Stimulated activated CD4-positive, alpha-beta T cell treated with anti-CD3 and anti-CD28 coated beads, Interleukin-4, amount 100 ng/mL, for 4 hours (primary cell): ENCODE data around the gene CLCNKB.
"Not testable (repeated sequence)": the region's sequence is repeated elsewhere in the genome, so short reads cannot be mapped to it uniquely, and the experiment has no call there.

Source experiments
- DNase-seq, 2 experiments: peaks; one replicate each; pipeline ENCODE4 v3.0.0-alpha.2; 2020

The CLCNKB gene

DNA sequence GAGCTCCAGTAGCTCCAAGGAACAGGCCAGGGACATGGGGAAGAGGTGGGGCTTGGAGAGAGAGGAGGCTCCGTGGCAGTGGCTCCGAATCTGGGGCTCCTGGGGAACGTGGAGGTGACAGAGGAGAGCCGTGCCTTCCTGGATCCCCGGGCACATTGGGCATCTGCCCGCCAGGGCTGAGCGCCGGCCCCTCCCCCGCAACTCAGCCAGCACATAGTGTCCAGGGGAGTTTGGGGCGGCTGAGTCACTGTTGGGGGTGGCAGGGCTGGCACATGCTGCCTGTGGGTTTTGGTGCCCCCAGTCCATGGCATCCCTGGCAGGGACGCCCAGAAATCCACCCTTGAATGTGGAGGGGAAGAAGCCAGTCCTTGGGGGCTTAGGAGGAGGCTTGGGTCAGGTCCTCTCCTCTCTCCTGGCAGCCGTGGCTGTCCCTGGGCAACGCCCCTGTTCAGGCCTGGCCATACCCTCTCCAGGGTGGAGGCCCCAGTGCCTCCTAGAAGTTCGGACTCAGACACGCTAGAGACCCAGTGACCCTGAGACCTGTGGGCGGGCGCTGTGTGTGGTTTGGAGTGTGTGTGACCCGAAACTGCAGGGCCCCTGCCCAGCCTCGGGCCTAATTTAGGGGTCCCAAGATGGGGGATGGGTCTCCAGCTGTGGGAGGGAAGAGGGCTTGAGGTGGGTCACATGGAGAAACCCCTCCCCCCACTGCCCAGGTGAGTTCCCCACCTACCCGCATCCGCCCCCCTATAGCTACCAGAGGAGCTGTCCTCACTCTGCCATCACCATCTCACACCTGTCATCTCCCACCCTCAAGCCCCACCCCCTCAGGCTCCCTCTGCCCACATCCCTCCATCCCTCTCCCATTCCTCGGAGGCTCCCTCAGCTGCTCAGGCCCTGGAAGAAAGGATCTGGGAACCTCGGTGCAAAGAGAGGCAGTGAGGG is 27.4 kb upstream of the CLCNKB start:
- no peak for DNase-seq

DNA sequence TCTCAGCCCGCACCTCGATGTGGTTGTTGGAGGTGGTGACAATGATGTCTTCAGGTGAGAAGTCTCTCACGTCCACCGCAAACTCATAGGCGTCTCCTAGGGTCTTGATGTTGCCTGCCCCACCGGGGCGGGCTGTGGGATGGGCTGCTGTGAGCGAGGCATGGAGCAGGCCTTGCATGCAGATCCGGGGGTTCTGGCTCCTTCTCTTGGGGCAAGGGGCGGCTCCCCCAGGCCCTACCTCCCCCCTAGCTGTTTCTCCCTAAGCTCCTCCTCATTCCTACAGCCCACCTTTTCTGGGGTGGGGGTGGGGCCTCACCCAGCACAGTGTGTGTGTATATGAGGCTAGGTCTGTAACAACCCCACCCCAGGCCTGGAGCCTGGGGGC is 26.5 kb upstream of the CLCNKB start:
- DNase-seq: no peak

DNA sequence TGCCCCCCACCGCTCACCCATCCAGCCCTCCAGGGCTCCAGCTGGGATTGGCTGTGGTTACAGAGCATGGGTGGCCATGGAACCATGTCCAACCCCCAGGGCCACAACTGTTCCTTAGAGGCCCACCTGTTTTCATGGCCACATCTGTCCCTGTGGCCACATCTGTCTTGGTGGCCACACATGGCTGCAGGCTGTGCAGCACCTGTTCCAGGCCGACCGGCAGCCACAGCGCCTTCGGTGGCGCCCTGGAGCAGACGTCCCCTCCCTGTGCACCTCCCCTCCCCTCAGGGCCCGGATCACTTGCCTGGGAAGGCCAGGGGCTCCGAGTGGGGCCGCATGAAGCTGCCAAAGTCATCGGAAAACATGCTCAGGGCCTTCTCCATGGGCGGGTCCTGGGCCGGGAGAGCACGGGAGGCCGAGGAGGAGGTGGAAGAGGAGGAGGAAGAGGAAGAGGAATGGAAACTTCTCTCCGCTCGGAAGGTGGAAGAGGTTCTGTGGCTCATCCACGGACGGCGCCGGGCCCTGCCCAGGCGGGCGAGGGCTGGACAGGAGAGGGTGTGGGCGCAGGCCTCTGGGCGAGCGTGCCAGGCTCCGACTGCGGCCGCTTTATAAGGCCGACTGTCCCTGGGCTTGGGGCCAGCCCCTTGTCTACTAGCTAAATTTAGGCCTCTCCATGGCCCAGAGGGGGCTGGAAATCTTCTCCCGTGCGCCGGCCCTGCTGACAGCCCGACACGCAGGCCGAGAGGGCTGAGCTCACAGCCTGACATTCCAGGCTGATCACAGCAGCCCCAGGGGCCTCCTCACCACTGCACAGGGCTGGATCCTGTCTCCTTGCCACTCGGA is 25.9 kb upstream of the CLCNKB start, which contains the start of gene HSPB7:
HSPB7 (minus strand) TSS at position 583 of the 843 bp plus-strand sequence; CDS start at position 503, 80 bp downstream.
- no peak for DNase-seq

- DNase-seq: no peak
Observed at GRCh38 chr1:16018308-16018707, 25.3 kb upstream of the CLCNKB start.

DNA sequence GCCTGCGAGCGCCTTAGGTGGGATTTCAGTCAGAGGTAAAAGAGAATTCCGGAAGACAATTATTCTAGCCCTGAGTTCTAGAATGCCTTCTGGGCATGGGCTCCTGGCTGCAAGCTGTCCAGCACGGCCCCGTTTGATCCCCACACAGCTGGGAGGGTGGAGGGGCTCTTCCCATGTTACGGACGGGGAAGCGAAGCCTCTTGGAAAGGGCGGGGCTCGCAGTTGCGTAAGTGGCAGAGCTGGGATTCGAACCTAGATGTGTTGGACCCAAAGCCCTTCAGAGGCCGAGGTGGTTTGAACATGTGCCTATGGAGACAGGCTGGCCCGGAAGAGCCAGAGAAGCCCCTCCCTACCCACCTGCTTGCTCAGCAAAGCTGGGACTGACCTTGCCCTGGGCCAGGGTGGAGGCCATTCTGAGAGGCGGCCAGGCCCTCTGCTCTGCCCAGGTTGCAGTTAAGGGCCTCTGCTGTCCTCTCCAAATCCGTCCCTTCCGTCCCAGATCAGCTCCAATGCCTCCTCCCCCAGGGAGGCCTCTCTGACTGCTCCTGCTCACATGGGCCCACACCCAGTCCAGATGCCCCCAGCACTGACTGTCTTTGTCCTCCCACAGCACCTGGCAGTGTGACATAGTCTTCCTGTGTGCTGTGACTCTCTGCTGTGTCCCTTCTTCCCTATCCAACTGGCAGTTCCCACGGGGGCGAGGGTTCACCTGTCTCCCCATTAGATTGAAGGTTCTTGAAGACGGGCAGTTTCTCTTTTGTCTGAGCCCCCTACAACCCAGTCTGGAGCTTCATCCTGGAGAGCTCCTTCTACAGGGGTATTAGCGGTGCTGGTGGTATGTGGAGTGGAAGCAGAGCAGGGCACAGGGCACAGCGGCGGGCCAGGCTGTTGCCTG is 24.6 kb upstream of the CLCNKB start:
- DNase-seq: no peak

DNA sequence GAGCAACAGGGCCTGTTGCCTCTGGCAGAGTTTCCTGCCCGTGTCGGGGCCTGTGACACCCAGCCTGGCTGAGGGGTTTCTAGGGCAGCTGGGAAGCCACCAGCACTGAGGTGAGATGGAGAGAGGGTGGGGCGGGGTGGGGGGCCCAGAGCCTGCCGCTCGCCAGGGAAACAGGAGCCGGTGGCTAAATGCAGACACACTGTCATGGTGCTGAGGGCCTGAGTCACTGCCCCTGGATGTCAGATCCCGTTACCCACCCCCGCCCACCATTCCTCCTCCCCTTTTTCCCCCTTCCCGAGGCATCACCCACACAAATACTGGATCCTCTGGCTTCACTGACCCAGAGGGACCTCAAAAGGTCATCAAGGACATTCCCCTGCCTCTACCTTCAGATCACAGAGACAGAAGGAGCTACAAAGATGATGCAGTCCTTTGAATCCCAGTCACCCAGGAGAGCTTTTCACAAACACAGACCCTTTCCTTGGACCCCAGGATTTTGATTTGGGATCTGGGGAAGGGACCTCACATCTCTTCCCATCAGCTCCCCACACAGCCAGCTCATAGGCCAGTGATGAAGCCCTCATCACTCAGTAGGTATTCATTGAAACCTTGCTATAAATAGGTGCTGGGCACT is 23.8 kb upstream of the CLCNKB start:
- DNase-seq: no peak

- DNase-seq: no peak
Observed at GRCh38 chr1:16020325-16020724, 23.3 kb upstream of the CLCNKB start.

DNA sequence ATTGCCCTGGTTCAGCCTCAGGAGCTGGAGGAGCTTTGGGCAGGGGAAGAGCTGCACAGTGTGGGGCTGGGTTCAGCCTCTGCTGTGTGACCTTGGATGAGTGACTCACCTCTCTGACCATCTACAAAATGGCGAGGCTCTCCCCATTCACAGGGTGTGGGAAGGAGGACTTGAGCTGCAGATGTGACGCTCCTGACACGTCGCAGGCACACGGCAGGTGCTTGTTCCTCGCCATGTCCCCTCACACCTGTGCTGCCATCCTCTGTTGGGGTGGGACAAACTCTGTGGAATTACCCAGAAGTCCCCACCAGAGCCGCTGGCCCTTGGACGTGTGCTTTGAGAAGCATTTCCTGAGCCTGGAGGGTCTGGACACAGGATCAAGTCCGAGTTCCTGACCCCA is 22.7 kb upstream of the CLCNKB start:
- not testable (repeated sequence) for DNase-seq

DNA sequence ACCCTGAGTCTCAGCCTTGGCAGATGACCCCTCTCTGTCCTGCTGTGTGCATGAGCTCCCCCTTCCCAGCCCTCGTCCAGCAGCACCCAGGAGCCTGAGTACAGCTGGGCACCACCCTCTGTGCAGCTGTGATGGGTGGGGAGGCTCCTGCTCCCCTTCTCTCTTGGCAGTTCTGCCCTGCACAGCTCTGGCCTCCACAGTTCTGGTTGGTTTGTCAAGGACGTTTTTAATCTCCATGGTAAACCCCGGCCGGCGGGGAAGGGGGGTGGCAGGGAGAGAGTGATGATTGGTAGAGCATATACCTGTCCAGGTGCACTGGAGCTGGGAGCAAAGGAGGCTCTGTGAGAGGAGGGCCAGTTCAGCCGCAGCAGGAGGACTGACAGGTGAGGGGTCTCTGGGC is 21.9 kb upstream of the CLCNKB start, which contains the start of gene CLCNKA:
CLCNKA (plus strand) TSS at position 356 of the 400 bp plus-strand sequence. CDS start 584 bp downstream, outside the sequence.
- DNase-seq: no peak

DNA sequence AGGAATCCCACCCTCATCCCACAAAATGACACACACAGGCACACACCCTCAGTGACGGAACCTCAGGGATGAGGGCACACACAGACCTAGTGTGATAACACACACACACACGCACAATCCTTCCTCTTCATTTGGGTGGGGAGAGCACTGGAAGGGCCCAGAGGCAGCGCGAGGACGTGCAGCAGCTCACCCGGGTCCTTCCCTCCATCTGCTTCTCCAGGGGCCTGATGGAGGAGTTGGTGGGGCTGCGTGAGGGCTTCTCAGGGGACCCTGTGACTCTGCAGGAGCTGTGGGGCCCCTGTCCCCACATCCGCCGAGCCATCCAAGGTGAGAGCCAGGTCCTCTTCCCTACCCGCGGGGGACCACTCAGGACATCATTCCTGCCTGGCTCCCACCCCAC is 21.2 kb upstream of the CLCNKB start:
- no peak for DNase-seq

- no peak for DNase-seq
Observed at GRCh38 chr1:16023050-16023653, 20.4 kb upstream of the CLCNKB start.

DNA sequence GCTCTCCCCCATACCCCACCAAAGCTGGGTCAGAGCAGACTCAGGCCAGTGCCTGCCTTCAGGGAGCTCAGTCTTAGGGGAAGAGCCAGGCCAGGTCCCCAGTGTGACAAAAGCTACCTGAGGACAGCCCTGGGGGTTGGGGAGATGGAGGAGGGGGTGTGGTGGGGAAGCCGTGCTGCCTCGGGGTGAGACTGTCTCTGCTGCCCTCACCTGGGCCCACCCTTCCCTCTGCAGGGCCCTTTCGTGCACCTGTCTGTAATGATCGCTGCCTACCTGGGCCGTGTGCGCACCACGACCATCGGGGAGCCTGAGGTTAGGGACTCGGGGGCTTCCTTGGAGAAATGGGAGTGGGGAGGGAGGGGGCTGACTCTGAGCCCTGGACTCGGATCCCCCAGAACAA is 17.3 kb upstream of the CLCNKB start:
- DNase-seq: not testable (repeated sequence)

DNA sequence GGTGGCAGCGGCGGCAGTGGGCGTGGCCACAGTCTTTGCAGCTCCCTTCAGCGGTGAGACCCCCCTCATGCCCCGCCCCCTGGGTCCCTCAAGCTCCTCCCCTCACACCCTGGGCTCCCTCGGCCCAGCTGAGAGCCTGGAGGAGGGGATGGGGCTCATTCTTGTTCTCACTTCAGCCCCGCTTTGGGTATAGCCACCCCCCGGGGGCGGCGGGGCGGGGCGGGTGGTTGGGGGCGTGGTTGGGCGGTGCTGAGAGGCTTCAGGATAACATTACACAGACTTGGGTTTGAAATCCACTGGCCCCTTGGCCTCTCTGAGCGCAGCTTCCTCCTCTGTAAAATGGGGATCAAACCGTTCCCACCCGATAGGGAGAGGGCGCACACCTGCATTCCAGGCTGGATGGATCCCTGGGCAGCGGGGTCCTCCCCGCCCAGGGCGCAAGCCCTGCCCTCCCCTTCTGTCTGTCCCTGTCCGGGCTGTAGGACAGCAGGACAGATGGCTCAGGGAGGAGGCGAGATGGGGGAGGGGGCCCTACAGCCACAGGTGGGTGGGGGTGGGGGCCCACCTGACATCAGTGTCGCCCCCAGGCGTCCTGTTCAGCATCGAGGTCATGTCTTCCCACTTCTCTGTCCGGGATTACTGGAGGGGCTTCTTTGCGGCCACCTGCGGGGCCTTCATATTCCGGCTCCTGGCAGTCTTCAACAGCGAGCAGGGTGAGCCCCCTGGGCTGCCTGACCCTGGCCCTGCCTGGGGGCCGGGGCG is 16.7 kb upstream of the CLCNKB start:
- peak; percentile 42 to 50 for DNase-seq

DNA sequence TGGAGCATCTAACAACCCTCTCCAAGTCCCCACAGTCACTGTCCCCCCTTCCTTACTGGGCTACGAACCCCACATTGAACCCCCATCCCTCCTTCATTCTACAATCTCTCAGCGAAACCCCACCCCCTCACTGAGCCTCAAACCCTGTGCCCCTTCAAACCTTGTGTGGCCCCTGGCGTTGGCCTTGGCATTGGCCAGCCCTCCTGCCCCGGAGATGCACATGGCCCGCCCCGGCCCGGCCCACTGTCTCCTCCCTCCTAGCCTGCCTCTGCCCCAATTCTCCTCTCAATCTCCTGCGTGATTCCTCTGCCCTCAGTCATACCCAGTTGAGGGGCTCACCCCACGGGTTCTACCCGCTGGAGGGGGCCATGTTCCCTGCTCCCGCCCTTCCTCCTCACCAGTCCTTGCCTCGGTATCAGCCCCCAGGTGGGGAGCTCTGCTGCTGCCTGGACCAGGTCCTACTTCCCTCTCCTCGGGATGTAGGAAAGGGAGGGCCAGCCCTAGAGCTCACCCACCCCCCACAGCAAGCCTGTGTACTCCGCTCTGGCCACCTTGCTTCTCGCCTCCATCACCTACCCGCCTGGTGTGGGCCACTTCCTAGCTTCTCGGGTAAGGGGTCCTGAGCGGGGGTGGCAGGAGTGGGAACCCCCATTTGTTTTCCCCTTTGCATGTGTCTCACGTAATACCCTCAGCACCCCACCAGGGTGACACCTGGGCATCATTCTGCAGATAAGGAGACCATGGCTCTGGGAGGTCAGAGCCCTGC is 15.2 kb upstream of the CLCNKB start:
- DNase-seq: no peak

DNA sequence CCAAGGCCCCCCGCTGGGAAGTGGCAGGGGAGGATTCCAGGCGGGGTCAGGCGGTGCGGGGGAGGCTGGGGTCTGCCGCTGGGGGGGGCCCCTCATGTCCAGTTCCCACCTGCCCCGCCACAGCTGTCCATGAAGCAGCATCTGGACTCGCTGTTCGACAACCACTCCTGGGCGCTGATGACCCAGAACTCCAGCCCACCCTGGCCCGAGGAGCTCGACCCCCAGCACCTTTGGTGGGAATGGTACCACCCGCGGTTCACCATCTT is 14.6 kb upstream of the CLCNKB start:
- DNase-seq: not testable (repeated sequence)

- DNase-seq: no peak
Observed at GRCh38 chr1:16029288-16029687, 14.3 kb upstream of the CLCNKB start.

GRCh38 chr1:16031551-16031950 is 12.0 kb upstream of the CLCNKB start:
- DNase-seq: no peak

DNA sequence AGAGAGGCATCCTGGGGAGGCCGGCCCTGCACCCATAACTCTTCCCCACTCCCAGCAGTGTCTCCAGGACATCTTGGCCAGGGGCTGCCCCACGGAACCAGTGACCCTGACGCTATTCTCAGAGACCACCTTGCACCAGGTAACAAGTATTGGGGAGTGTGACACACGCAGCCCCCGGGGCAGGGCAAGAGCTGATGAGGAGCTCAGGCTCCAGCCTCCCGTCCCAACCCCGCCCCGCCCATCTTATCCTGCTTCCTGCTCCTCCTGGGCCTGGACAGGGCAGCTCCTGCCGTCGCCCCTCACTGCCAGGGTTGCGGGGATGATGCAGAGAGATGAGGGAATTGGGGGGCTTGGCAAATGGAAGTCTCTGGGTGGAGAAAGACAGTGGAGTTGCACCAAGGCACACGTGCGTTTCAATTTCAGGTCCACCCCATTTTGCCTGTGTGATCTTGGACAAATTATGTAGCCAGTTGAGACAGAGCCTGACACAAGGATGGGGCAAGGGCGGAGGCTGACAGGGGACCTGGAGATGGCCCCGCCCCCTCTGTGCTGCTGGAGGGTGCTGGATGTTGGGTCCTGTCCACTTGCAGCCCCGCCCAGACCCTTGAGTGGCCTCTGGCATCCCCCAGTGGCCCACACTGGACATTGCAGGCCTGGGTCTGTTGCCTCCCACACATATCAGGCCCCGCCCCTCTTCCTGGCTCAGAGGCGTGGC is 11.0 kb upstream of the CLCNKB start:
- DNase-seq: peak; percentile 26 to 47

GRCh38 chr1:16033103-16033632 is 10.4 kb upstream of the CLCNKB start:
- not testable (repeated sequence) for DNase-seq
